ENCODE measurements around the gene KIF4A.
A peak's percentile ranks its signal among the peaks of the same experiment; 100 is the strongest.
"Not testable (repeated sequence)": the region's sequence is repeated elsewhere in the genome, so short reads cannot be mapped to it uniquely, and the experiment has no call there.

Gene KIF4A

DNA sequence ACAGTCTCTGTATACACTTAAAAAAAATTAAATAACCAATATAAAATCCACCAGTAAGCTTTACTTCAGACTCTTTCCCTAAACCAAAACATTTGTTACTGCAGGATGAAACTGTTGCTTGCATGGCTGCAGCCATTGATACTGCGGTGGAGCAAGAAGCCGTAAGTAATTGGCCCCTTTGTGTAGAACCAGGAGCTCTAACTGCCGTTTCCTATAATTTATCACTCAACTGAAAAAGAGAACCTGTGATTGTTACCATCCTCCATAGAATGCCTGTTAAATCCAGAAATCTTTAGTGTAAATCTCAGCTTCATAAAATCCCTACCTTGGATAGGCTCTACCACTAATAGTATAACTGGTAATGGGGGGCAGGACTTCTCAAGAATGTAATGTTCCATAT is 62.6 kb downstream of the KIF4A start:
- no peak for DNase-seq (ENCODE audit: low read depth)
- no peak overlapping the region for H3K4me3 ChIP-seq (ENCODE audit: control insufficient read depth, low read depth, low read length)

DNA sequence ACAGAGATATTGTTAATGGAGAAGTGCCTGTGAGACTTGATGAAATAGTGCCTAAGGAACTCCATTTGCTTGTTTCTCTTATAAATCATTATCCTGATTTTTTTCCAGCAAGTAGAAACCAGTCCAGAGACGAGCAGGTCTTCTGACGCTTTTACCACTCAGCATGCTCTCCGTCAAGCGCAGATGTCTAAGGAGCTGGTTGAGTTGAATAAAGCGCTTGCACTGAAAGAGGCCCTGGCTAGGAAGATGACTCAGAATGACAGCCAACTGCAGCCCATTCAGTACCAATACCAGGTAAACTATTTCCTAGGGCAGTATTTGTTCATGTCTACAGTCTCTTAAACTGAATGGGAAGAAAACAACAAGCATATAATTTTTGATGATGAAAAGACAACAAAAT is 63.6 kb downstream of the KIF4A start:
- no peak for DNase-seq (ENCODE audit: low read depth)
- H3K4me3 ChIP-seq (ENCODE audit: control insufficient read depth, low read depth, low read length), result no peak overlapping the region
- TF ChIP-seq, protein P1, sequence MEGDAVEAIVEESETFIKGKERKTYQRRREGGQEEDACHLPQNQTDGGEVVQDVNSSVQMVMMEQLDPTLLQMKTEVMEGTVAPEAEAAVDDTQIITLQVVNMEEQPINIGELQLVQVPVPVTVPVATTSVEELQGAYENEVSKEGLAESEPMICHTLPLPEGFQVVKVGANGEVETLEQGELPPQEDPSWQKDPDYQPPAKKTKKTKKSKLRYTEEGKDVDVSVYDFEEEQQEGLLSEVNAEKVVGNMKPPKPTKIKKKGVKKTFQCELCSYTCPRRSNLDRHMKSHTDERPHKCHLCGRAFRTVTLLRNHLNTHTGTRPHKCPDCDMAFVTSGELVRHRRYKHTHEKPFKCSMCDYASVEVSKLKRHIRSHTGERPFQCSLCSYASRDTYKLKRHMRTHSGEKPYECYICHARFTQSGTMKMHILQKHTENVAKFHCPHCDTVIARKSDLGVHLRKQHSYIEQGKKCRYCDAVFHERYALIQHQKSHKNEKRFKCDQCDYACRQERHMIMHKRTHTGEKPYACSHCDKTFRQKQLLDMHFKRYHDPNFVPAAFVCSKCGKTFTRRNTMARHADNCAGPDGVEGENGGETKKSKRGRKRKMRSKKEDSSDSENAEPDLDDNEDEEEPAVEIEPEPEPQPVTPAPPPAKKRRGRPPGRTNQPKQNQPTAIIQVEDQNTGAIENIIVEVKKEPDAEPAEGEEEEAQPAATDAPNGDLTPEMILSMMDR (conservative IDR thresholded peaks at IDR 0.05; ENCODE audit: control insufficient read depth, insufficient read depth, low read depth, low read length), result no peak

More for the DNA sequence above, 62.6 kb downstream of the KIF4A start:
- TF ChIP-seq, protein P1 (conservative IDR thresholded peaks at IDR 0.05; ENCODE audit: control insufficient read depth, insufficient read depth, low read depth, low read length), result no peak

DNA sequence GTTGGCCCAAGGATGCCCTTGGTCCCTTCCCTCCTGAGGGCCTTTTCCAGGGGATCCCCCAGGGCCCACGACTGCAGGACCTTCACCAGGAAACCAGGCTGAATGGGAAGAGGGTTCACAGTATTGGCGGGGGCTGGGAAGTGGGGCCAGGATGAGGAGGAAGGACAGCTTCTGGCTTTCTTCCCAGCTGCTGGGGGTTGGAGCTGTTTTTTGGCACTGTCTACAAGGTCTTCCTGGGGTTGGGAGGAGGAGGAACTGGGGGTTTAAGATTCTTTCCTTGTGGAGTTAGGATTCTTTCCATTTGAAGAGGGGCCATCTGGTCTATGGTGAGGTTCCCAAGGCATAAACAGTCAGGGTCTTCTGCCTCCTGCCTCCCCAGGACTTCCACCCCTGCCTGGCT is 64.8 kb downstream of the KIF4A start:
- TF ChIP-seq, protein P1 (conservative IDR thresholded peaks at IDR 0.05; ENCODE audit: control insufficient read depth, insufficient read depth, low read depth, low read length), result no peak
- no peak for DNase-seq (ENCODE audit: low read depth)
- H3K4me3 ChIP-seq (ENCODE audit: control insufficient read depth, low read depth, low read length), result no peak overlapping the region

GRCh38 chrX:70359458-70359857 is 69.6 kb downstream of the KIF4A start:
- H3K4me3 ChIP-seq (ENCODE audit: control insufficient read depth, low read depth, low read length), result no peak overlapping the region
- DNase-seq (ENCODE audit: low read depth), result no peak
- TF ChIP-seq, protein P1 (conservative IDR thresholded peaks at IDR 0.05; ENCODE audit: control insufficient read depth, insufficient read depth, low read depth, low read length), result no peak

DNA sequence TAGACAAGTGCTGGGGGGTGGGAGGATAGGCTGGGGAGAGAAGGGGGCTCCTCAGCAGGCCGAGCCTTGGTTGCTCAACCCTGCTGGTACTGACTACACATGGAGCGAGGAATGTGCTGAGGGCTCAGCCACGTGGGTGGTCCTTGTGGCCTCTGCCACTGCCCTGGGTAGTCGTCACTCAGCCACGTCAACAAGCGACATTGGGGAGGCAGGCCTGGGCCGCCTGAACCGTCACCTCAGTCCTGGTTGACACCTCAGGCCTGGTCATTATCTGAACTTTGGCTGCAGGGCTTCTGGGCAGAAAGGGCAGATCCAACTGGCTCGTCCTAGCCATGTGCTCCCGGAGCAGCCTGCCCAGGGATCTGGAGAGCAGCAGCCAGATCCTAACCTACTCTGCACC is 70.5 kb downstream of the KIF4A start:
- H3K4me3 ChIP-seq (ENCODE audit: control insufficient read depth, low read depth, low read length), result no peak overlapping the region
- DNase-seq (ENCODE audit: low read depth), result no peak
- TF ChIP-seq, protein P1 (conservative IDR thresholded peaks at IDR 0.05; ENCODE audit: control insufficient read depth, insufficient read depth, low read depth, low read length), result no peak

GRCh38 chrX:70368731-70369130 is 78.8 kb downstream of the KIF4A start:
- not testable (repeated sequence) for H3K4me3 ChIP-seq (ENCODE audit: control insufficient read depth, low read depth, low read length); DNase-seq (ENCODE audit: low read depth)

- peak; percentile 15 for DNase-seq (ENCODE audit: low read depth)
- H3K4me3 ChIP-seq (ENCODE audit: control insufficient read depth, low read depth, low read length), result no peak overlapping the region
- TF ChIP-seq, protein P1 (conservative IDR thresholded peaks at IDR 0.05; ENCODE audit: control insufficient read depth, insufficient read depth, low read depth, low read length), result no peak
These were observed 96.3 kb downstream of the KIF4A start for GRCh38 chrX:70386235-70386634.

All from fibroblast of mammary gland (primary cell).